ENCODE data around the gene EBF3.

The EBF3 gene

DNA sequence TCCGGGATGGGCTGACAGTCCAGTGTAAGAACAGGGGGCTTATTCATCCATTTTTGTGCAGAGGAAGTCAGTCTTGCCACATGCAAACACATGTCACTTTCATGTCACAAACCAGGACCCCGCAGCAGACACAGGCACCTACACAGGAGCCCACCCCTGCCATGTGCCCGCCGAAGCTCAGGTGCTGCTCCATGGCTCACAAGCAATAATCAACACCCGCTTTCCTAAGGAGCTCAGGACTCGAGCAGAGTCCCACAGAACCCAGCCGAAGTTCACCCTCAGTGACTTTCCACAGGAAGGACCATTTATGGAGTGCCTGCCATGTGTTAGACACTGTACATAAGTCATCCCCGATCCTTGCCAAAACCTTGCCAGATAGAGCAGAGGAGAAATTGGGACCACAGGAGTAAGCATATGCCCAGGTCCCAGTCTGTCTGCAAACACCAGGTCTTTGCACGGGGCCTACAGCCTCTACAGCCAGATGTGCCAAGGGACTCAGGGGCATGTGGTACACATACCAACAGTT lies 99.4 kb downstream of the EBF3 start:
- Histone ChIP-seq H3K27ac (no peak overlapping the region), H3K4me3 (no peak overlapping the region)
- DNase-seq (ENCODE audit: low spot score), result no peak
- TF ChIP-seq, protein P1, sequence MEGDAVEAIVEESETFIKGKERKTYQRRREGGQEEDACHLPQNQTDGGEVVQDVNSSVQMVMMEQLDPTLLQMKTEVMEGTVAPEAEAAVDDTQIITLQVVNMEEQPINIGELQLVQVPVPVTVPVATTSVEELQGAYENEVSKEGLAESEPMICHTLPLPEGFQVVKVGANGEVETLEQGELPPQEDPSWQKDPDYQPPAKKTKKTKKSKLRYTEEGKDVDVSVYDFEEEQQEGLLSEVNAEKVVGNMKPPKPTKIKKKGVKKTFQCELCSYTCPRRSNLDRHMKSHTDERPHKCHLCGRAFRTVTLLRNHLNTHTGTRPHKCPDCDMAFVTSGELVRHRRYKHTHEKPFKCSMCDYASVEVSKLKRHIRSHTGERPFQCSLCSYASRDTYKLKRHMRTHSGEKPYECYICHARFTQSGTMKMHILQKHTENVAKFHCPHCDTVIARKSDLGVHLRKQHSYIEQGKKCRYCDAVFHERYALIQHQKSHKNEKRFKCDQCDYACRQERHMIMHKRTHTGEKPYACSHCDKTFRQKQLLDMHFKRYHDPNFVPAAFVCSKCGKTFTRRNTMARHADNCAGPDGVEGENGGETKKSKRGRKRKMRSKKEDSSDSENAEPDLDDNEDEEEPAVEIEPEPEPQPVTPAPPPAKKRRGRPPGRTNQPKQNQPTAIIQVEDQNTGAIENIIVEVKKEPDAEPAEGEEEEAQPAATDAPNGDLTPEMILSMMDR (IDR thresholded peaks at IDR 0.05), result no peak

DNA sequence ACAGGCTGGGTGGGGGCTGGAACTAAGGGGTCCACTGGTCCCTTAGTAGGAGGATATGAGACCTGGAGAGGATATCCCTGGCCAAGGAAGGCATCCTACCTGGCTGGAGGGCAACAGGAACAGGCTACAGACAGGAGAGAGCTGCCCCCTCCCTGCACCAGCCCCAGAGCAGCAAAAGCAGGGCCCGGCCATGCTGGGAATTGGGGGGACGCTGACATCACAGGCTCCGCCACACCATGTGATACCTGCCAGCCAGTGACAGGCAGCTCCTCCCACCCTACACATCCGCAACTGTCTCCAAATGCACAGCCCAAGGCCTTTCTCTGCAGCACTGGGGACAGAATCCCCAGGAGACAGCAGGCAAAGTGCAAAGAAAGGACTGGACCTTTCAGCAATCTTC lies 100.0 kb downstream of the EBF3 start:
- no peak for DNase-seq (ENCODE audit: low spot score)
- TF ChIP-seq, protein P1 (IDR thresholded peaks at IDR 0.05), result no peak
- no peak overlapping the region for H3K27ac ChIP-seq
- H3K4me3 ChIP-seq, result no peak overlapping the region

DNA sequence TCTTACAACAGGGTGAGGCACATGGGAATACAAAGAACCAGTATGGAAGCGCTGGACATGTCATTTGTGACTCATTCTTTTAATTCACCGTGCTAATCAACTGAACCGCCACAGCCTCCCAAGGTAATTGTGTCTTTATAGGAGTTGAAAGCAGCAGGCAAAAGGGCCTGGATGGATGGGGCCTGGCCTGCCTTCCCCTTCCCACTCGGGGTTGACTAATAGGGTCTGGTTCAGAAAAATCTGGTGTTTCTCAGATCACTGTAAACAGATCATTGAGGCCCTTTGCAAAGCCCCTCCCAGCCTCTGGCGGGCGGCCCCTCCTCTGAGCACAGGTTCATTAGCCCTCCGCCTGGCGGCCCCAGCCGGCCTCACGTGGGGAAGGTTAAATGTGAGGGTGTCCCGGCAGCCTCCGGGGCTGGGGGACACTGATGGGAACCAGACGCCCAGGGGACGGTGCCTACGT lies 100.8 kb downstream of the EBF3 start:
- TF ChIP-seq, protein P1 (IDR thresholded peaks at IDR 0.05), result no peak
- no peak overlapping the region for H3K4me3 ChIP-seq
- DNase-seq (ENCODE audit: low spot score), result no peak
- no peak overlapping the region for H3K27ac ChIP-seq

DNA sequence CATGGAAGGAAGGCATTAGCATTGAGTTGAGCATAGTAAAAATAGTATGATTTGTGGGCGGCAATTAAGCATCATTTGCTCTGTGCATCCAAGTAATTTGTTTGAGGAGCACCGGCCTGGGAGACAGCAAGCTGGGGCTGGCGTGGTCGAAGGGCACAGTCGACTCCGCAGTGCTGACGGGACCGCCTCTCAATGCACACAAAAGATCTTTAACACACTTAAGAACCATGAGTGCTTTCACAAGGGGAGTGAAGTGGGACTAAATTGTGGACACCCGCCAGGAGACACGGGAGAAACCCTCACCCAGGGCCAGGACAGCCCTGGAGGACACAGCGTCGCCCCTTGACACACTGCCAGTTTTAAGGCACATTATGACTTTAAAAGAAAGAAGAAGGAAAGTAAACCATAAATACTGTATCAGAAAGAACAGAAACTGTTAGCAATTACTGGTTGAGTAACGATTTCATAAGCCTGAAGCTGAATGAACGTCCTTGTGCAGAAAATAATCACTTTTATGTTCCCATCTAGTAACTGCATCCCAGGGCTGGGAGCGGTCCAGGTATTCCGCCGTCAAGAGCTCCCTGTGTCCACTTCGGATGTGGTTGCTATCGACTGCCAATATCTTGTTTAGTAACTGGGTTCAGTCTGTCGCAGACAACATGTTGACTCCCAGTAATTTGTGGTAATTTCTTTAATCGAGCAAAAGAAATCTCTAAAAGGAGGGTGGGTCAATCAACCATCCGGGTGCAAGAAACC lies 102.1 kb downstream of the EBF3 start:
- Histone ChIP-seq H3K4me3 (no peak overlapping the region), H3K27ac (no peak overlapping the region)
- TF ChIP-seq, protein P1 (IDR thresholded peaks at IDR 0.05), result no peak
- no peak for DNase-seq (ENCODE audit: low spot score)

DNA sequence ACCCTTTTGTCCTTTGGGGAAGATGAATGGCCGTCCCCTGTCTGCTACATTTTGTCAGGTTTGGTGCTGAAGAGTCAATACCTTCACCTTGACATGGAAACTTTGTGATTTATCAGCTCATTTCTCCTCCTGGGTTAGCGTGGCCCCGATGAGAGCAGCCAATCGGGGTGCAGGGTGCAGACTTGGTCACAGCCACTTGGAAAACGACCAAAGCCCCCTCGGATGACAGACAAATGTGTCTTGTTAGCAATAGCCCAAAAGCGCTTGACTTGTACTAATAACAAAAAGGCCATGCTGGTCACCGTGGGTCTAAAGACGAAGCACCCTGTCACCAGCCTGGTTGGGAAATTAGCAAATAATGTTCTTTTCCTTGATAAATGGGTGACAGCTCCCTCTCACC lies 103.7 kb downstream of the EBF3 start:
- no peak for DNase-seq (ENCODE audit: low spot score)
- TF ChIP-seq, protein P1 (IDR thresholded peaks at IDR 0.05), result no peak
- no peak overlapping the region for H3K4me3 ChIP-seq
- no peak overlapping the region for H3K27ac ChIP-seq

DNA sequence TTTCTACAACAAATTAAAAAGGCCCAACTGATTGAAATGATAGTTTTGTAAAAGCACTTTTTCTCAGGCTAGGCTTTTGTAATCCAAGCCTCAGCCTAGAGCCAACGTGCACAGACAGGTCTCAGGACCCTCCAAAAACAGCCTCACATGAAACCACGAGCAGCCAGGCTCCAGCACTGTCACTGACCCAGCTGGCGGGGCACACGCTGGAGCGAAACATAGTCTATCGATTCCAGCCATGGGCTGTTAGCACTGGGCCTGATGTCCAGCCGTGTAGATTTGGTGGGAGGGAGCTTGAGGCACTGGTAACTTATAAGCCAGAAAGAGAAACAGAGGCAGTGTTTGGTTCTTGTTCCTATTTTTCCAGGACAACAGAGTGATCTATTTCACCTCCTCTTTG lies 104.5 kb downstream of the EBF3 start:
- TF ChIP-seq, protein P1 (IDR thresholded peaks at IDR 0.05), result no peak
- DNase-seq (ENCODE audit: low spot score), result no peak
- Histone ChIP-seq H3K27ac (no peak overlapping the region), H3K4me3 (no peak overlapping the region)

Data from coronary artery (tissue), 2 donors.